Keratinocyte (primary cell): ENCODE results near the gene CISD3. TPM values are rescaled to one million over a fixed set of nuclear protein-coding genes. Genes with fewer than 3 reads are reported as not detected.
A peak's percentile ranks its signal among the peaks of the same experiment; 100 is the strongest.

ENCODE experiments used
- DNase-seq: peaks from one replicate; pipeline ENCODE4 v3.0.0-alpha.2; 2011; ENCODE audit warnings: low read depth, missing footprints, low spot score
- FAIRE-seq: peaks from 2 replicates; lab custom pipeline; 2011; peaks lifted over from hg19 to GRCh38; lab: Jason Lieb, UNC
- H2AFZ ChIP-seq: 2 replicates; pipeline ENCODE4 v1.6.0; 2012; ENCODE audit warnings: low read length, control low read depth, inconsistent platforms; ENCODE audit not compliant: control insufficient read depth
- H3K27ac ChIP-seq: 2 replicates; pipeline ENCODE4 v1.5.1; 2011; ENCODE audit warnings: low read length; ENCODE audit not compliant: control insufficient read depth, insufficient read depth
- H3K27me3 ChIP-seq: 3 replicates; pipeline ENCODE4 v1.6.0; 2011; ENCODE audit warnings: low read length; ENCODE audit not compliant: control insufficient read depth, insufficient read depth; ENCODE audit errors: extremely low read depth
- H3K36me3 ChIP-seq, 2 experiments: 2 replicates in 1 of 2; 3 replicates in 1 of 2; pipeline ENCODE4 v1.5.1; 2011; ENCODE audit warnings: low read length in 2 of 2, mild to moderate bottlenecking in 1 of 2; ENCODE audit not compliant: control insufficient read depth in 2 of 2, insufficient read depth in 2 of 2; ENCODE audit errors: extremely low read depth in 1 of 2
- H3K4me1 ChIP-seq: 3 replicates; pipeline ENCODE4 v1.5.1; 2011; ENCODE audit warnings: low read length; ENCODE audit not compliant: control insufficient read depth, insufficient read depth; ENCODE audit errors: extremely low read depth
- H3K4me2 ChIP-seq: 3 replicates; pipeline ENCODE4 v1.6.0; 2011; ENCODE audit warnings: low read depth, low read length; ENCODE audit not compliant: control insufficient read depth, insufficient read depth; ENCODE audit errors: extremely low read depth
- H3K4me3 ChIP-seq, 3 experiments: fragments of 200-600 bp in 1 of 3; sonication (generic) in 1 of 3; 2 replicates in 2 of 3; 3 replicates in 1 of 3; pipeline ENCODE4 v1.5.1; 2011 to 2016; ENCODE audit warnings: low read length in 3 of 3, mild to moderate bottlenecking in 3 of 3, control low read depth in 2 of 3, inconsistent platforms in 1 of 3, low read depth in 1 of 3, mixed read lengths in 1 of 3, mixed run types in 1 of 3, moderate library complexity in 1 of 3; ENCODE audit not compliant: control insufficient read depth in 2 of 3, insufficient read depth in 2 of 3; ENCODE audit errors: extremely low read depth in 1 of 3
- H3K79me2 ChIP-seq: 2 replicates; pipeline ENCODE4 v1.6.0; 2012; ENCODE audit warnings: low read length; ENCODE audit not compliant: control insufficient read depth, insufficient read depth
- H3K9ac ChIP-seq: 3 replicates; pipeline ENCODE4 v1.6.0; 2011; ENCODE audit warnings: low read length; ENCODE audit not compliant: control insufficient read depth, insufficient read depth; ENCODE audit errors: extremely low read depth
- H3K9me1 ChIP-seq: 3 replicates; pipeline ENCODE4 v1.6.0; 2011; ENCODE audit warnings: low read length; ENCODE audit not compliant: control insufficient read depth, insufficient read depth; ENCODE audit errors: extremely low read depth
- H3K9me3 ChIP-seq: 2 replicates; pipeline ENCODE4 v1.5.1; 2012; ENCODE audit warnings: low read depth, low read length; ENCODE audit not compliant: control insufficient read depth
- H4K20me1 ChIP-seq: 3 replicates; pipeline ENCODE4 v1.6.0; 2011; ENCODE audit warnings: low read length; ENCODE audit not compliant: control insufficient read depth, insufficient read depth; ENCODE audit errors: extremely low read depth
- EZH2 ChIP-seq: IDR thresholded peaks from one replicate; pipeline ENCODE4 v1.6.1; 2012; ENCODE audit warnings: inconsistent platforms, mild to moderate bottlenecking, low read length, moderate library complexity
- dilution Hi-C: fragments of 300-500 bp; cut with MboI; formaldehyde crosslinking; loops from one replicate; pipeline ENCODE4 v1.7.0; 2020; ENCODE audit warnings: low sequenced_read_pairs; ENCODE audit not compliant: extremely low pct_ligation_motif_present
- polyA plus RNA-seq, 5 experiments: library from polyadenylated mRNA; depleted of rRNA in 3 of 5; stranded (reverse) in 3 of 5; stranded (forward) in 1 of 5; unstranded in 1 of 5; fragments of >200 nt; gene quantifications; 1 replicate in 1 of 5; 2 replicates in 3 of 5; 3 replicates in 1 of 5; pipeline versions ENCODE4 v1.2.1 to v1.2.3, GENCODE V29; 2011 to 2012; ENCODE audit warnings: missing spikeins in 2 of 5, low read depth in 1 of 5, low replicate concordance in 1 of 5
- TF ChIP-seq, protein P1 (sequence below), 3 experiments: IDR thresholded peaks in 1 of 3; conservative IDR thresholded peaks in 1 of 3; optimal IDR thresholded peaks in 1 of 3; 2 replicates in 2 of 3; 3 replicates in 1 of 3; pipeline versions ENCODE3 to v1.5.1; 2011; ENCODE audit warnings: low read length in 3 of 3, mild to moderate bottlenecking in 3 of 3, moderate library complexity in 2 of 3, control low read depth in 1 of 3, inconsistent platforms in 1 of 3; ENCODE audit not compliant: insufficient read depth in 2 of 3; ENCODE audit errors: extremely low read depth in 1 of 3

CISD3 gene
- polyA plus RNA-seq, 1 donor (not counting 4 experiments of a cell fraction or from before 2014, with no cell fraction given) = 17.1 TPM

DNA sequence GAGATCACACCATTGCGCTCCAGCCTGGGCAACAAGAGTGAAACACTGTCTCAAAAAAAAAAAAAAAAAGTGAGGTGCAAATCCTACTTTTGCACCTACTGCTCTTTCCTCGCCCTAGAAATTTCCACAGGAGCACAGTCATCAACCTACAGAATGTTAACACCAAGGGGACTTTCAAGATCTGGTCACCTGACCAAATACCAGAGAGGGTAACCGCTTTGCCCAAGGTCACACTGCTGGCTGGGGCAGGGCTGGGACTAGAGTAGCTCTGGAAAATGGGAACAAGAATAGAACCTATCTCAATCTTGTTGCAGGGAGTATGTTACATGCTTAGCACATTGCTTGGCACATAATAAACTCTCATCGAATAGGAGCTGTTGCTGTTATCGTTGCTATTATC lies 31.4 kb upstream of the CISD3 start:
- no peaks in the 10 kb centered on the region for H3K36me3 ChIP-seq
- no peaks in the 10 kb centered on the region for H3K9me1 ChIP-seq
- TF ChIP-seq, protein P1, sequence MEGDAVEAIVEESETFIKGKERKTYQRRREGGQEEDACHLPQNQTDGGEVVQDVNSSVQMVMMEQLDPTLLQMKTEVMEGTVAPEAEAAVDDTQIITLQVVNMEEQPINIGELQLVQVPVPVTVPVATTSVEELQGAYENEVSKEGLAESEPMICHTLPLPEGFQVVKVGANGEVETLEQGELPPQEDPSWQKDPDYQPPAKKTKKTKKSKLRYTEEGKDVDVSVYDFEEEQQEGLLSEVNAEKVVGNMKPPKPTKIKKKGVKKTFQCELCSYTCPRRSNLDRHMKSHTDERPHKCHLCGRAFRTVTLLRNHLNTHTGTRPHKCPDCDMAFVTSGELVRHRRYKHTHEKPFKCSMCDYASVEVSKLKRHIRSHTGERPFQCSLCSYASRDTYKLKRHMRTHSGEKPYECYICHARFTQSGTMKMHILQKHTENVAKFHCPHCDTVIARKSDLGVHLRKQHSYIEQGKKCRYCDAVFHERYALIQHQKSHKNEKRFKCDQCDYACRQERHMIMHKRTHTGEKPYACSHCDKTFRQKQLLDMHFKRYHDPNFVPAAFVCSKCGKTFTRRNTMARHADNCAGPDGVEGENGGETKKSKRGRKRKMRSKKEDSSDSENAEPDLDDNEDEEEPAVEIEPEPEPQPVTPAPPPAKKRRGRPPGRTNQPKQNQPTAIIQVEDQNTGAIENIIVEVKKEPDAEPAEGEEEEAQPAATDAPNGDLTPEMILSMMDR (optimal IDR thresholded peaks at IDR 0.05 in 1 of 3, IDR thresholded peaks at IDR 0.05 in 1 of 3, conservative IDR thresholded peaks at IDR 0.05 in 1 of 3; ENCODE audit: extremely low read depth in 1 of 3, insufficient read depth in 2 of 3, low read length in 3 of 3) = no peak
- TF ChIP-seq EZH2 = no peak
- no peak overlapping the region for H3K9ac ChIP-seq
- no peak overlapping the region for H3K4me2 ChIP-seq
- no peaks in the 10 kb centered on the region for H3K79me2 ChIP-seq
- no peak for FAIRE-seq
- H2AFZ ChIP-seq = no peak overlapping the region
- dilution Hi-C loops = no loop called here
- H3K27ac ChIP-seq = no peak overlapping the region
- H3K27me3 ChIP-seq = peaks cover 3% of the 10 kb centered on the region
- no peaks in the 10 kb centered on the region for H4K20me1 ChIP-seq
- no peak overlapping the region for H3K4me3 ChIP-seq
- DNase-seq = no peak
- peaks cover 24% of the 10 kb centered on the region for H3K4me1 ChIP-seq
- H3K9me3 ChIP-seq = no peaks in the 10 kb centered on the region

DNA sequence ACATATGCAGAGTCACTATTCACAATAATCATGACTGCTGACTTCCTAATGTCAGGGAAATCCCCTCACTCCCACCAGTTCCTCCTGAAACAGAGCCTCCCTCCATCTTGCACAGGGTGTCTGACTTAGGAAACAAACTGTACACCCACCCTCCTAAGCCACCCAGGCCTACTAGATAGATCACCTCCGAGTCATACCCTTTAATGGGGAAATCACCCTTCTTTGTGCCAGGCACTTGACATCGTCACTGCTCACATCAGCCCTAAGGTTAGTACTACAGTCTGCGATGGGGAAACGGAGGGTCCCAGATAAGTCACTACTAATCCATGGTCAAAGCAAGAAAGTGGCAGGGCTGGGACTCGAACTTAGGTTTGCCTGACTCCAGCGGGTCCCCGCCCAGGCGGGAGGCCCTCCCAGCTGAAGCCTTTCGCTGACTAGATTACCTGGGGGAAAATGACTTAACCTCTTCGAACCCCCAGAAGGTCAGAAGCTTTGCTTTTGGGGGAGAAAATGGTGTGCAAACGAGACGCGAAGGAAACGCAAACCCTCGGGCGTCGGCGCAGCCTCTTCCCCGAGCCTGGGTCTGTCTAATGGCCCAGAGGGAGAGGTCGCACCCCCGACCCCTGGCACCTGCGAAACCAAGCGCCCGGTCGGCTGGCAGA lies 28.5 kb upstream of the CISD3 start:
- H3K9me3 ChIP-seq = no peaks in the 10 kb centered on the region
- H3K27me3 ChIP-seq = peaks cover 3% of the 10 kb centered on the region
- no peaks in the 10 kb centered on the region for H3K79me2 ChIP-seq
- dilution Hi-C loops = no loop called here
- peak overlapping the region; percentile 66 for H3K27ac ChIP-seq
- FAIRE-seq = no peak
- H3K9me1 ChIP-seq = no peaks in the 10 kb centered on the region
- H3K4me3 ChIP-seq = peak overlapping the region; percentile 51 to 68 (median 66)
- no peaks in the 10 kb centered on the region for H4K20me1 ChIP-seq
- peak overlapping the region; percentile 55 for H3K4me2 ChIP-seq
- TF ChIP-seq EZH2 = no peak
- TF ChIP-seq, protein P1 (optimal IDR thresholded peaks at IDR 0.05 in 1 of 3, IDR thresholded peaks at IDR 0.05 in 1 of 3, conservative IDR thresholded peaks at IDR 0.05 in 1 of 3; ENCODE audit: extremely low read depth in 1 of 3, insufficient read depth in 2 of 3, low read length in 3 of 3) = no peak
- H3K9ac ChIP-seq = peak overlapping the region; percentile 85
- peaks cover 37% of the 10 kb centered on the region for H3K4me1 ChIP-seq
- no peak for DNase-seq
- H3K36me3 ChIP-seq = no peaks in the 10 kb centered on the region
- peak overlapping the region; percentile 24 for H2AFZ ChIP-seq
